ENCODE results near the gene ZNF599. TPM values are rescaled to one million over a fixed set of nuclear protein-coding genes. Genes with fewer than 3 reads are reported as not detected.

Gene ZNF599
- total RNA-seq, 1 experiment from 2014 or later, result 2.2 TPM

DNA sequence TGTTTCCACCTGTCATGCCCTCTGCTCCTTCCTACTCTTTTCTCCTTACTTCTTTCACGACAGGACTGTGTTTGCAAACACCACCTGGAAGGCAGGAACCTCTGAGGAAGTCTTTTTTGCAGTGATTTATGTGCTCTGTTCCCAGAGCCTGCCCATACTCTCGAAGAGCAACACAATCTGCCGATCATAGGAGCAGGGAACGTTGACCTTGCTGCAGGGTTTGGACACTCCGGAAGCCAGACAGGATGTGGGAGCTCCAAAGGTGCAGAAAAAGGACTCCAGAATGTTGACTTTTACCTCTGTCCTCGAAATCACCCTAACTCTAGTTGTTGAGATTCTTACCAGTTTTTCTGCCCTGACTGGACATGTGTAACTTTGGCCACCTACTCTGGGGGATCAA lies 47.6 kb downstream of the ZNF599 start:
- ChIA-PET RAD21 (ENCODE audit: low non-redundant PET in 1 of 2, low total read pairs in 2 of 2, uncharacterized antibody in 2 of 2, unreplicated experiment in 2 of 2) (no interaction called here), POLR2A (no interaction called here)
- no peak for ATAC-seq

DNA sequence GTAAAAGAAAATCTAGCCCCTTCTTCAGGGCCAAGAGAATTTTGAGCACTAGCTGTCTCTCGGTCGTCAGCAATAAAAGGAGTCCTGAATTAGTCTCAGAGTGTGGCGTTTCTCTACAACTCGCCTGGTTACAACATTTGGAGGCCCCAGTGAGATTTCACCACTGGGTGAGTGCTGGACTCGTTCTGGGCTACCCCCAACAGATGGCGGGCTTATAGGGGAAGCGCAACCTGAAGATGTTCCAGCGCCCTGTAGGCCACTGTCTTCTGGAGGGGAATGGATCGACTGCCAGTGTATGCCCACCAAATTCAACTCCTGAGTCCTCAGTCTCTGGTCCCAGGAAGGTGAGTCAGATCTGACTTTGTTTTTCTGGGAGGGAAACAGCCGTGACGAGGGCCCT lies 50.7 kb downstream of the ZNF599 start:
- intact Hi-C loops (cut with micrococcal nuclease), result no loop called here
- POLR2A ChIA-PET, result no interaction called here
- ATAC-seq, result no peak
- TF ChIP-seq SIN3A (IDR thresholded peaks at IDR 0.05; ENCODE audit: low read depth) (no peak), POLR2A (IDR thresholded peaks at IDR 0.05; ENCODE audit: borderline replicate concordance, extremely low read depth, insufficient read depth, insufficient read length) (no peak), ELF1 (IDR thresholded peaks at IDR 0.05; ENCODE audit: borderline replicate concordance, low read depth) (no peak), CEBPB (IDR thresholded peaks at IDR 0.05; ENCODE audit: low read depth) (no peak), EZH2 (IDR thresholded peaks at IDR 0.05) (no peak), ZNF274 (IDR thresholded peaks at IDR 0.05; ENCODE audit: low read depth, low read length) (no peak), FOSL1 (IDR thresholded peaks at IDR 0.05; ENCODE audit: low read depth) (no peak), EGR1 (IDR thresholded peaks at IDR 0.05; ENCODE audit: low read depth) (no peak), EZH2phosphoT487 (IDR thresholded peaks at IDR 0.05; ENCODE audit: borderline replicate concordance) (no peak), SRF (IDR thresholded peaks at IDR 0.05; ENCODE audit: low read depth) (no peak), CBX3 (IDR thresholded peaks at IDR 0.05; ENCODE audit: low read depth) (no peak)

More for the DNA sequence above, 47.6 kb downstream of the ZNF599 start:
- no TSS peak for BruUV-seq (replicated peaks)
- no peak overlapping the region for H3K4me2 ChIP-seq (ENCODE audit: low read length)
- no peaks in the 10 kb centered on the region for H4K20me1 ChIP-seq (ENCODE audit: insufficient read depth)
- CTCF ChIA-PET, result no interaction called here
- TF ChIP-seq EGR1 (IDR thresholded peaks at IDR 0.05; ENCODE audit: low read depth) (no peak), POLR2AphosphoS5 (IDR thresholded peaks at IDR 0.05; ENCODE audit: low read depth, low read length) (no peak), EZH2 (IDR thresholded peaks at IDR 0.05) (no peak), EZH2phosphoT487 (IDR thresholded peaks at IDR 0.05; ENCODE audit: borderline replicate concordance) (no peak), SIN3A (IDR thresholded peaks at IDR 0.05; ENCODE audit: low read depth) (no peak), JUND (IDR thresholded peaks at IDR 0.05) (no peak), ELF1 (IDR thresholded peaks at IDR 0.05; ENCODE audit: borderline replicate concordance, low read depth) (no peak)
- TF ChIP-seq, protein P1, sequence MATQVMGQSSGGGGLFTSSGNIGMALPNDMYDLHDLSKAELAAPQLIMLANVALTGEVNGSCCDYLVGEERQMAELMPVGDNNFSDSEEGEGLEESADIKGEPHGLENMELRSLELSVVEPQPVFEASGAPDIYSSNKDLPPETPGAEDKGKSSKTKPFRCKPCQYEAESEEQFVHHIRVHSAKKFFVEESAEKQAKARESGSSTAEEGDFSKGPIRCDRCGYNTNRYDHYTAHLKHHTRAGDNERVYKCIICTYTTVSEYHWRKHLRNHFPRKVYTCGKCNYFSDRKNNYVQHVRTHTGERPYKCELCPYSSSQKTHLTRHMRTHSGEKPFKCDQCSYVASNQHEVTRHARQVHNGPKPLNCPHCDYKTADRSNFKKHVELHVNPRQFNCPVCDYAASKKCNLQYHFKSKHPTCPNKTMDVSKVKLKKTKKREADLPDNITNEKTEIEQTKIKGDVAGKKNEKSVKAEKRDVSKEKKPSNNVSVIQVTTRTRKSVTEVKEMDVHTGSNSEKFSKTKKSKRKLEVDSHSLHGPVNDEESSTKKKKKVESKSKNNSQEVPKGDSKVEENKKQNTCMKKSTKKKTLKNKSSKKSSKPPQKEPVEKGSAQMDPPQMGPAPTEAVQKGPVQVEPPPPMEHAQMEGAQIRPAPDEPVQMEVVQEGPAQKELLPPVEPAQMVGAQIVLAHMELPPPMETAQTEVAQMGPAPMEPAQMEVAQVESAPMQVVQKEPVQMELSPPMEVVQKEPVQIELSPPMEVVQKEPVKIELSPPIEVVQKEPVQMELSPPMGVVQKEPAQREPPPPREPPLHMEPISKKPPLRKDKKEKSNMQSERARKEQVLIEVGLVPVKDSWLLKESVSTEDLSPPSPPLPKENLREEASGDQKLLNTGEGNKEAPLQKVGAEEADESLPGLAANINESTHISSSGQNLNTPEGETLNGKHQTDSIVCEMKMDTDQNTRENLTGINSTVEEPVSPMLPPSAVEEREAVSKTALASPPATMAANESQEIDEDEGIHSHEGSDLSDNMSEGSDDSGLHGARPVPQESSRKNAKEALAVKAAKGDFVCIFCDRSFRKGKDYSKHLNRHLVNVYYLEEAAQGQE (IDR thresholded peaks at IDR 0.05; ENCODE audit: low read depth), result no peak
- H3K36me3 ChIP-seq (ENCODE audit: control insufficient read depth in 1 of 2, insufficient read depth in 2 of 2, low read length in 2 of 2), result no peaks in the 10 kb centered on the region
- DNase-seq (ENCODE audit: low read depth, low spot score), result no peak
- no peaks in the 10 kb centered on the region for H3K4me1 ChIP-seq (ENCODE audit: control insufficient read depth in 1 of 2, insufficient read depth in 2 of 2, low read length in 2 of 2)
- no peaks in the 10 kb centered on the region for H3K9me2 ChIP-seq (ENCODE audit: insufficient read depth)
- intact Hi-C loops (cut with micrococcal nuclease), result no loop called here
- H3K27me3 ChIP-seq (ENCODE audit: insufficient read depth, low read length), result peaks cover 8% of the 10 kb centered on the region; the same call in 1 of the 2 replicates
- H3K9ac ChIP-seq (ENCODE audit: low read length), result no peak overlapping the region
- no peaks in the 10 kb centered on the region for H3K79me2 ChIP-seq (ENCODE audit: insufficient read depth, low read length)
- H2AFZ ChIP-seq (ENCODE audit: low read depth, low read length, poor library complexity, severe bottlenecking), result no peak overlapping the region
- H3K9me3 ChIP-seq (ENCODE audit: control insufficient read depth in 1 of 2, insufficient read depth in 1 of 2, low read depth in 1 of 2, low read length in 2 of 2), result no peaks in the 10 kb centered on the region
- no peak overlapping the region for H3K27ac ChIP-seq (ENCODE audit: low read depth, low read length)
- no peak overlapping the region for H3K4me3 ChIP-seq (replicated peaks in 1 of 2; ENCODE audit: low read depth in 1 of 2, low read length in 2 of 2)

More for the DNA sequence above, 50.7 kb downstream of the ZNF599 start:
- ChIA-PET RAD21 (ENCODE audit: low non-redundant PET in 1 of 2, low total read pairs in 2 of 2, uncharacterized antibody in 2 of 2, unreplicated experiment in 2 of 2) (no interaction called here), CTCF (no interaction called here)
- no peaks in the 10 kb centered on the region for H3K79me2 ChIP-seq (ENCODE audit: insufficient read depth, low read length)
- no peak overlapping the region for H3K27ac ChIP-seq (ENCODE audit: low read depth, low read length)
- H3K9me3 ChIP-seq (ENCODE audit: control insufficient read depth in 1 of 2, insufficient read depth in 1 of 2, low read depth in 1 of 2, low read length in 2 of 2), result no peaks in the 10 kb centered on the region
- DNase-seq (ENCODE audit: low read depth, low spot score), result no peak
- no peaks in the 10 kb centered on the region for H4K20me1 ChIP-seq (ENCODE audit: insufficient read depth)
- H3K4me2 ChIP-seq (ENCODE audit: low read length), result no peak overlapping the region
- no peak overlapping the region for H2AFZ ChIP-seq (ENCODE audit: low read depth, low read length, poor library complexity, severe bottlenecking)
- no peaks in the 10 kb centered on the region for H3K4me1 ChIP-seq (ENCODE audit: control insufficient read depth in 1 of 2, insufficient read depth in 2 of 2, low read length in 2 of 2)
- H3K9ac ChIP-seq (ENCODE audit: low read length), result no peak overlapping the region
- H3K27me3 ChIP-seq (ENCODE audit: insufficient read depth, low read length), result no peaks in the 10 kb centered on the region; the same call in 1 of the 2 replicates
- H3K9me2 ChIP-seq (ENCODE audit: insufficient read depth), result no peaks in the 10 kb centered on the region
- BruUV-seq (replicated peaks), result no TSS peak
- H3K36me3 ChIP-seq (ENCODE audit: control insufficient read depth in 1 of 2, insufficient read depth in 2 of 2, low read length in 2 of 2), result no peaks in the 10 kb centered on the region
- no peak overlapping the region for H3K4me3 ChIP-seq (replicated peaks in 1 of 2; ENCODE audit: low read depth in 1 of 2, low read length in 2 of 2)
